Fibroblast of lung (primary cell): Measurements from ENCODE around the gene SCP2. TPM values are rescaled to one million over a fixed set of nuclear protein-coding genes. Genes with fewer than 3 reads are reported as not detected.

Source experiments
- DNase-seq, 2 donors: peaks; one replicate each; pipeline versions ENCODE4 v3.0.0 to v3.0.0-alpha.2; 2010; ENCODE audit warnings: low read depth in 2 of 2
- H2AFZ ChIP-seq: 2 replicates; pipeline ENCODE4 v1.5.1; 2012; ENCODE audit warnings: low read length, control low read depth, inconsistent platforms
- H3K27ac ChIP-seq: 2 replicates; pipeline ENCODE4 v1.5.1; 2011; ENCODE audit warnings: low read length, control low read depth; ENCODE audit not compliant: insufficient read depth
- H3K27me3 ChIP-seq: 2 replicates; pipeline ENCODE4 v1.5.1; 2011; ENCODE audit warnings: mild to moderate bottlenecking, low read length; ENCODE audit not compliant: control insufficient read depth, insufficient read depth
- H3K36me3 ChIP-seq: 2 replicates; pipeline ENCODE4 v1.5.1; 2011; ENCODE audit warnings: low read length; ENCODE audit not compliant: control insufficient read depth, insufficient read depth
- H3K4me1 ChIP-seq: 2 replicates; pipeline ENCODE4 v1.5.1; 2011; ENCODE audit warnings: low read length; ENCODE audit not compliant: control insufficient read depth, insufficient read depth; ENCODE audit errors: extremely low read depth
- H3K4me2 ChIP-seq: 2 replicates; pipeline ENCODE4 v1.5.1; 2011; ENCODE audit warnings: low read length, control low read depth; ENCODE audit not compliant: insufficient read depth; ENCODE audit errors: extremely low read depth
- H3K4me3 ChIP-seq, 4 experiments: fragments of 200-600 bp in 1 of 4; sonication (generic) in 1 of 4; replicated peaks in 1 of 4; 2 replicates each; pipeline ENCODE4 v1.5.1; 2011 to 2016; ENCODE audit warnings: low read length in 4 of 4, low read depth in 3 of 4, mild to moderate bottlenecking in 3 of 4, control low read depth in 2 of 4, inconsistent platforms in 1 of 4, mixed read lengths in 1 of 4; ENCODE audit not compliant: insufficient read depth in 1 of 4; ENCODE audit errors: control extremely low read depth in 1 of 4
- H3K79me2 ChIP-seq: 2 replicates; pipeline ENCODE4 v1.5.1; 2012; ENCODE audit warnings: mild to moderate bottlenecking, low read length, inconsistent platforms; ENCODE audit not compliant: control insufficient read depth, insufficient read depth
- H3K9ac ChIP-seq: 2 replicates; pipeline ENCODE4 v1.5.1; 2011; ENCODE audit warnings: mild to moderate bottlenecking, low read length, control low read depth; ENCODE audit not compliant: insufficient read depth
- H3K9me3 ChIP-seq: 2 replicates; pipeline ENCODE4 v1.5.1; 2012; ENCODE audit warnings: low read depth, low read length; ENCODE audit not compliant: control insufficient read depth, insufficient read depth
- H4K20me1 ChIP-seq: 2 replicates; pipeline ENCODE4 v1.5.1; 2011; ENCODE audit warnings: low read length; ENCODE audit not compliant: control insufficient read depth, insufficient read depth; ENCODE audit errors: extremely low read depth
- EZH2 ChIP-seq: IDR thresholded peaks from 2 replicates; pipeline ENCODE4 v1.5.1; 2012; ENCODE audit warnings: low read length, control low read depth, mild to moderate bottlenecking; ENCODE audit errors: missing control alignments
- polyA plus RNA-seq, 2 donors: library from polyadenylated mRNA; depleted of rRNA in 1 of 2; stranded (reverse) in 1 of 2; unstranded in 1 of 2; fragments of >200 nt; gene quantifications; 2 replicates each; pipeline ENCODE4 v1.2.1, GENCODE V29; 2011 to 2012; ENCODE audit warnings: missing spikeins in 1 of 2
- total RNA-seq: library from RNA; depleted of rRNA; stranded (reverse); fragments of >200 nt; gene quantifications from 2 replicates; pipeline ENCODE4 v1.2.1, GENCODE V29; 2014
- TF ChIP-seq, protein P1 (sequence below), 2 donors: IDR thresholded peaks in 1 of 2; conservative IDR thresholded peaks in 1 of 2; 1 replicate in 1 of 2; 2 replicates in 1 of 2; pipeline ENCODE4 v1.5.1; 2011 to 2012; ENCODE audit warnings: low read length in 2 of 2, control low read depth in 1 of 2, inconsistent platforms in 1 of 2, low read depth in 1 of 2, mild to moderate bottlenecking in 1 of 2

Gene SCP2
- total and polyA plus RNA-seq, 2 donors (not counting 1 experiment from before 2014, with no cell fraction given) = 222 to 305 TPM

DNA sequence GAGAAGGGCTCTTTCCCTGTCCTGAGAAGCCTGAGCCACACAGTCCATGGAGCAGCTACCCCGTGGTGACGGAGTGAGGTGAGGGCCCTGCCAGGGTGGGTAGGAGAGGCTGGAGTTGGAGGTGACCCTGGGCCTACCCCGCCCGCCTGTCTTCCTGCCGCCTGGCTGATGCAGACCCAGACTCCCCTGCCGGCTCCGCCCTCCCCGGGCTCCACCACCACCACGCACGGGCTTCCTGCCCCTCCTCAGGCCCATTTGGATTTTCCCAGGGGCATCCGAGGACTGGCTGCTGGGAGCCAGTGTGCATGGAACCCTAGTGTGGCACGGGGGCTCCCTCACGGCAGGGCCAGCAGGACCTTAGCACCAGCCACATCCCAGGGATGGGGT is 167.4 kb downstream of the SCP2 start:
- Histone ChIP-seq H3K27me3 (no peaks in the 10 kb centered on the region), H3K27ac (no peak overlapping the region), H3K4me2 (no peak overlapping the region), H3K9me3 (peaks cover 17% of the 10 kb centered on the region), H3K36me3 (no peaks in the 10 kb centered on the region), H3K4me1 (peaks cover 3% of the 10 kb centered on the region), H3K4me3 (no peak overlapping the region), H4K20me1 (no peaks in the 10 kb centered on the region), H3K9ac (no peak overlapping the region), H2AFZ (no peak overlapping the region), H3K79me2 (no peaks in the 10 kb centered on the region)
- DNase-seq = no peak
- TF ChIP-seq, protein P1, sequence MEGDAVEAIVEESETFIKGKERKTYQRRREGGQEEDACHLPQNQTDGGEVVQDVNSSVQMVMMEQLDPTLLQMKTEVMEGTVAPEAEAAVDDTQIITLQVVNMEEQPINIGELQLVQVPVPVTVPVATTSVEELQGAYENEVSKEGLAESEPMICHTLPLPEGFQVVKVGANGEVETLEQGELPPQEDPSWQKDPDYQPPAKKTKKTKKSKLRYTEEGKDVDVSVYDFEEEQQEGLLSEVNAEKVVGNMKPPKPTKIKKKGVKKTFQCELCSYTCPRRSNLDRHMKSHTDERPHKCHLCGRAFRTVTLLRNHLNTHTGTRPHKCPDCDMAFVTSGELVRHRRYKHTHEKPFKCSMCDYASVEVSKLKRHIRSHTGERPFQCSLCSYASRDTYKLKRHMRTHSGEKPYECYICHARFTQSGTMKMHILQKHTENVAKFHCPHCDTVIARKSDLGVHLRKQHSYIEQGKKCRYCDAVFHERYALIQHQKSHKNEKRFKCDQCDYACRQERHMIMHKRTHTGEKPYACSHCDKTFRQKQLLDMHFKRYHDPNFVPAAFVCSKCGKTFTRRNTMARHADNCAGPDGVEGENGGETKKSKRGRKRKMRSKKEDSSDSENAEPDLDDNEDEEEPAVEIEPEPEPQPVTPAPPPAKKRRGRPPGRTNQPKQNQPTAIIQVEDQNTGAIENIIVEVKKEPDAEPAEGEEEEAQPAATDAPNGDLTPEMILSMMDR (conservative IDR thresholded peaks at IDR 0.05 in 1 of 2, IDR thresholded peaks at IDR 0.05 in 1 of 2; ENCODE audit: low read depth in 1 of 2, low read length in 2 of 2) = no peak
- TF ChIP-seq EZH2 = no peak

Other genes starting within 250 kb of the SCP2 start
- 14.5 and 15.2 TPM in 2 replicates for gene COA7, start 228.9 kb upstream of the SCP2 start, total RNA-seq
- 16.2 and 16.8 TPM in 2 replicates for gene COA7, start 228.9 kb upstream of the SCP2 start, polyA plus RNA-seq
- 36.7 and 50.7 TPM in 2 replicates for gene ZYG11B, start 200.8 kb upstream of the SCP2 start, total RNA-seq
- gene ZYG11B, start 200.8 kb upstream of the SCP2 start, polyA plus RNA-seq = 21.1 and 30.2 TPM in 2 replicates
- gene ZYG11A, start 84.5 kb upstream of the SCP2 start, total RNA-seq = 0.50 and 0.77 TPM in 2 replicates
- gene ZYG11A, start 84.5 kb upstream of the SCP2 start, polyA plus RNA-seq = 0.28 and 0.73 TPM in 2 replicates
- gene ECHDC2, start 5.5 kb upstream of the SCP2 start, total RNA-seq = 46.0 and 71.7 TPM in 2 replicates
- gene ECHDC2, start 5.5 kb upstream of the SCP2 start, polyA plus RNA-seq = 23.3 and 30.5 TPM in 2 replicates
- 49.7 and 67.5 TPM in 2 replicates for gene PODN, start 134.9 kb downstream of the SCP2 start, total RNA-seq
- gene PODN, start 134.9 kb downstream of the SCP2 start, polyA plus RNA-seq = 21.8 and 31.6 TPM in 2 replicates
- 0.26 and 0.33 TPM in 2 replicates for gene SLC1A7, start 215.4 kb downstream of the SCP2 start, total RNA-seq
- gene SLC1A7, start 215.4 kb downstream of the SCP2 start, polyA plus RNA-seq = 0.09 and 0.15 TPM in 2 replicates